Measurements from ENCODE around the gene ARHGAP10.

Gene ARHGAP10

DNA sequence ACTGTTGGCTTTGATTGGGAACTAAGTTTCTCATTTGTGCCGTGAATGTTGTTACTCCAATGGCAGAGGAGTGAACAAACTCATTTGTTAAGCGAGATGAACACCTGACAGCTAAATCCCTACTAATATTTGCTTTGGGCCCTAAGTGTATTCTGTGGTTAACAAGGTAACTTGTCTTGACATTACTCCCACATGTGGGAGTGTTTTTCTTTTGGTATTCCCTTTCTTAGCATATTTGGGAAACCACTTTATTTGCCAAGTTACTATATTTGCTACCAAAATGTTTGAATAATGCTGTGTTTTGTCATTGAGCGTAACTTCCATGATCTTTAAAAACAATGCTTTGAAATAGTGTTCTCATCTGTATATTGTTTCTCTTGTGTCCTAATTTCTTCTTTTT is 82.5 kb downstream of the ARHGAP10 start:
- intact Hi-C loops (cut with DNase I): no loop called here
- no peak for DNase-seq

- intact Hi-C loops (cut with DNase I): no loop called here
- no peak for DNase-seq
These were observed 83.9 kb downstream of the ARHGAP10 start for GRCh38 chr4:147815741-147816140.

DNA sequence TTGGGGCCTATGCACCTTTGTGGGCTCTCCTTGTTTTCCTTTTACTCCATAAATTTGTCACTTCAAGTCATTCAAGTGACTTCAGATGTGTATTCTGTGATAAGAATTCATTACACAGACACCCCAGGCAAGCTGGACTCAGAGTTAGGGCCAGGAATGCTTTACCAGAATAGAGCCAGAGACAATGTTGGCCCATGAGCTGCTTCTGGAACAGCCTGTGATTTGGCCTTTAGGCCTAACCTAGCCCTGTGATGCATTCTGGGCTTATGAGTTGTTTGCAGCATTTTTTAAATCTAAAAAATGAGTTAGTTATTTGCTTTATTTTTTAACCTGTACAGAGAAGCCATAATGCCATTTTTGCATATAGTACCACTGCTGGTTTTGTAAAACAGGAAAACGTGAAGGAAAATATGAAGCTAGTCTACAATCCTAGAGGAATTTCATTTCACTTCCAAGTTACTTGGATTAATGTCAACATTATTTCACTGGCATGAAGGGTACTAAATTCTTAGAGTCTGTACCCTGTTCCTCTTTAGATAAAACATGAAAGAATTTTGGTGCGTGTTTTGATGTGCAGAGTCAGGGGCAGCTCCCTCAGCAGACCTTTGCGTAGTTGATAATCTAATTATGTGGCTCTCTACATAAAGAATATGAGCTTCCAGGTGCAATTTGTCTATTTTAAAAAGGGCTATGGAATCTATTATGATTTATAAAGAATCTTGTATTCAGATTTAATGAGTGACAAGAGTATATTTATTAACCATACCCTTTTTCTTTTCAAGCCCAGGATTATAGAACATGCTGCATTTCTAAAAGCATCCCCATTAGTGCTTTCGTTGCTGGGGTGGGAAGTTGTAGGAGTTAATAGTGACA is 84.7 kb downstream of the ARHGAP10 start:
- no peak for DNase-seq
- intact Hi-C loops (cut with DNase I): no loop called here

- DNase-seq: no peak
- intact Hi-C loops (cut with DNase I): no loop called here
These were observed 89.1 kb downstream of the ARHGAP10 start for GRCh38 chr4:147820975-147821374.

DNA sequence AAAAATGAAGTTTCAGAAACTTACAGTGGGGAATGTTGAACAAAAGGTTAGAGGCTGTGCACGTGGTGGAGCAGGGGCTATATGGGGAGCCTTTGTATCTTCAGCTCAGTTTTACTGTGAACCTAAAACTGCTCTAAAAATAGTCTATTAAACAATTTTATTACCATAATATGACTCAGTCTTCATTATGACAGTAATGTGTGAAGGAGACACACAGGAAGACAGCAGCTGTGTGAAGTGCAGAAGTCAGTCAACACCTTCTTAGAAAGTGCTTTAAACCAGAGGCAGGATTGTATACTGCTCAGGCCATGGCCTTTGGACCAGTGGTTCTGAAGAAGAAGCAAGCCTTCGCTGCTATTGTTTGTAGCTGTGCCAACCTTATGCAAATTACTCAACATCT is 89.7 kb downstream of the ARHGAP10 start:
- peak in 5 of 42 donors; percentile 12 to 65 (median 32) for DNase-seq
- intact Hi-C loops (cut with DNase I): no loop called here

DNA sequence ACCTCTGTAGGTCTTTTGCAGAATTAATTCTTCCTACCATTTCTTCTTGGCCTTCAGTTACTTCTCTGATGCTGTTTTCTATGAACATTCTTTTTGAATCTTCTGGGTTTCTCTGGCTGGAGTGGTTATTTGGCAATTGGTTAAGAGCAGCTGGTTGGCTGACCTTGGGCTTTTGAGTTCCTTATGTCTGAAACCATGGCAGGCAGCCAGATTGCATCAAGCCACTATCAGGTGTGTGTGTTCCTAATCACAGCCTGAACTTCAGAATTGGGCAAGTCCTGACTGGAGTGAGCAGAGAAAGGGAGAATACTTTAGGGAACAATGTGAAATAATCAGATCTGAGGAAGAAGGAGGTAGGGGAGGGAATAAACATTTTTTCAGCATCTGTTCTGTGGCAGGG is 90.2 kb downstream of the ARHGAP10 start:
- no peak for DNase-seq
- intact Hi-C loops (cut with DNase I): no loop called here

- no peak for DNase-seq
- intact Hi-C loops (cut with DNase I): no loop called here
These were observed 91.2 kb downstream of the ARHGAP10 start for GRCh38 chr4:147823130-147823529.

GRCh38 chr4:147824316-147824715 is 92.4 kb downstream of the ARHGAP10 start:
- intact Hi-C loops (cut with DNase I): no loop called here
- DNase-seq: no peak

GRCh38 chr4:147824884-147825283 is 93.0 kb downstream of the ARHGAP10 start:
- no peak for DNase-seq
- intact Hi-C loops (cut with DNase I): no loop called here

- intact Hi-C loops (cut with DNase I): no loop called here
- DNase-seq: peak in 26 of 42 donors; percentile 24 to 82 (median 45)
These were observed 93.8 kb downstream of the ARHGAP10 start for GRCh38 chr4:147825451-147826287.

DNA sequence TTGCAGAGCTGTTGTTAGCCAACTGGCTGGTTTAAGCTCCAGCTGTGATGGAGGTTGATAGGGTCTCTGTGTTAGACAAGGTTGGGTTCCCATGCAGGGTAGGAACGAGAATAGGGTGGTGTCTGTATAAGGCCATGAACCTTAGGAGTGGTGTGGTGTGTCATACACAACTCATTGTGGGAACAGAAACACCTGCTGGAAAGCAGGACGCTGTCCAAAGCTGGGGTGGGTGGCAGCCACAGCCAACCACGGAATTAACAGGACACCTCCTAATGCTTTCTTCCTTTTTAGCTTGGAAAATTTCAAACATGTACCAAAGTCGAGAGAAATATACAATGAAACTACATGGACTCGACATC is 94.4 kb downstream of the ARHGAP10 start:
- intact Hi-C loops (cut with DNase I): no loop called here
- DNase-seq: no peak

- intact Hi-C loops (cut with DNase I): no loop called here
- no peak for DNase-seq
These were observed 96.5 kb downstream of the ARHGAP10 start for GRCh38 chr4:147828331-147828905.

- no peak for DNase-seq
These were observed 97.7 kb downstream of the ARHGAP10 start for GRCh38 chr4:147829401-147830101.

GRCh38 chr4:147830102-147830463 is 98.2 kb downstream of the ARHGAP10 start:
- intact Hi-C loops (cut with DNase I): no loop called here
- no peak for DNase-seq

More at GRCh38 chr4:147829401-147830101, 97.7 kb downstream of the ARHGAP10 start:
- intact Hi-C loops (cut with DNase I): no loop called here

DNA sequence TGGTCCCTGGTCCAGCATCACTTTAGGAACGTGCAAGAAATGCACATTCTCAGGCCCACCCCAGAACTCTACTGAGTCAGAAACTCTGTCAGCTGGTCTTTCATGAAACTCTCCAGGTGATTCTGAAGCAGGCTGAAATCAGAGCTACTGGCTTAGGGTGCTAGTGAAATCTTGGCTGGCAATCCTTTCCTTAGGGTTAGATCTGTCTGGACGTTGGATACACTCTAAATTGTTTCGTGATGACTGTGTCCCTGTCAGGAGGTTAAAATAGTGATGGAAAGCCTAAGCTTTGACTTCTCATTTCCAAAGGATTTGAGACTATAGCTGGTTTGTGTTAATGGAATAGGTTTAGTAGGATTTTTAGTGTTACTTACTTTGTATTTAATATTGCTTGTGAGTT is 99.1 kb downstream of the ARHGAP10 start:
- DNase-seq: no peak
- intact Hi-C loops (cut with DNase I): no loop called here

DNA sequence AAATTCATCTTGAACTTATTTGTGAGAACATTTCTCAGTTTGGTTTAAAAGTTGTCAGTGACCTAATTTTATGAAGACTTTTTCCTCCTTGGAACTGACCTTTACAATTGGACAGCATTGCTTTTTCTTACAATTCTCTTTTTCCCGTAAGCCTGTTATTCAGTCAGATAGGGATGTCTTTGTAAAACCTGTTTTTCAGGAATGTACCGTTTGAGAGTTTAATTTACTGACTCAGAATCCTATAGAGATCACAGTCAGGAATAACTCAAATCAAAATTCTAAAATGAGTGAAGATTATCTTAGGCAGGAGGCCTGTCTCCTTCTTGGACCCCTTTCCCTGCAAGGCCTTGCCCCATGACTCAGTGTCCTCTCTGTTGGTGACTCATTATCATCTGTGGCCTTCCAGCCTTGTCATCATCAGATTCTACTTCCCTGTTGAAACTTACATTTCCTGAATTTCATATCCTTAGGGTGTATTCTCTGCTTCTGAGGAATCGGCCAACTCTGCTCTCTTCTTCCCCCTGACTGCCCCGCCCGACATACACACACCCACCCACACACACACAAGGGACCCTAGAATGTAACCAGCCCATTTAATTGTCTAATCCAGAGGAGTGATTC is 99.8 kb downstream of the ARHGAP10 start:
- DNase-seq: no peak
- intact Hi-C loops (cut with DNase I): no loop called here

DNA sequence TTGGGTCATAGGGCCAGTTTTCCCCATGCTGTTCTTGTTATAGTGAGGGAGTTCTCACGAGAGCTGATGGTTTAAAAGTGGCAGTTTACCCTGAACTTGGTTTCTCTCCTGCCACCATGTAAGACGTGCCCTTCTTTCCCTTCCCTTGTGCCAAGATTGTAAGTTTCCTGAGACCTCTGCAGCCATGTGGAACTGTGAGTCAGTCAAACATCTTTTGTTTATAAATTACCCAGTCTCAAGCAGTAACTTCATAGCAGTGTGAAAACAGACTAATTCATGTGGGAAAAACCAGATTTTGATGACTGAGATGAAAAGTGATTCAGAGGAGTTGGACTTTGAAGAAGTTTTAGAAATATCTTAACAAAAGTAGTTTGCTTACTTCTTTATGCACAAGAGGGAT is 101.4 kb downstream of the ARHGAP10 start:
- no peak for DNase-seq
- intact Hi-C loops (cut with DNase I): no loop called here

GRCh38 chr4:147833741-147834140 is 101.9 kb downstream of the ARHGAP10 start:
- intact Hi-C loops (cut with DNase I): no loop called here
- no peak for DNase-seq

DNA sequence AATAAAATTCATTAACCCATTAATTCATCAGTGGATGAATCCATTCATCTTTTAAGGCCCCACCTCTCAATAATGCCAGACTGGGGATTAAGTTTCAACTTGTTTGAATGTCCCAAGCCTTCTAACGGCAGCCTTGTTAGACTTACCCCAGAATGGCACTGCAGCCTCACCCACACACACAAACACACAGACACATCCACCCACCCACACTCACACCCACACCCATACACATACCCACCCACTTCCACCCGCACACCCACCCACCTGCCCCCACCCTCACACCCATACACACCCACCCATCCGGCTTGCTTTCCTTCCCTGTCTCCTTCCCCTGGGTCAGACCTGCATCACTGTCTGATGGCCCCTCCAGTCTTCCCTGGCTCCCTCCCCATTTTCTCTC is 102.6 kb downstream of the ARHGAP10 start:
- intact Hi-C loops (cut with DNase I): no loop called here
- no peak for DNase-seq
